Activated T-cell treated with anti-CD3 and anti-CD28 coated beads for 4 hours (primary cell): ENCODE measurements around the gene CSRNP3.

Source experiments
- DNase-seq: peaks from one replicate; pipeline ENCODE4 v3.0.0-alpha.2; 2020

CSRNP3 gene

DNA sequence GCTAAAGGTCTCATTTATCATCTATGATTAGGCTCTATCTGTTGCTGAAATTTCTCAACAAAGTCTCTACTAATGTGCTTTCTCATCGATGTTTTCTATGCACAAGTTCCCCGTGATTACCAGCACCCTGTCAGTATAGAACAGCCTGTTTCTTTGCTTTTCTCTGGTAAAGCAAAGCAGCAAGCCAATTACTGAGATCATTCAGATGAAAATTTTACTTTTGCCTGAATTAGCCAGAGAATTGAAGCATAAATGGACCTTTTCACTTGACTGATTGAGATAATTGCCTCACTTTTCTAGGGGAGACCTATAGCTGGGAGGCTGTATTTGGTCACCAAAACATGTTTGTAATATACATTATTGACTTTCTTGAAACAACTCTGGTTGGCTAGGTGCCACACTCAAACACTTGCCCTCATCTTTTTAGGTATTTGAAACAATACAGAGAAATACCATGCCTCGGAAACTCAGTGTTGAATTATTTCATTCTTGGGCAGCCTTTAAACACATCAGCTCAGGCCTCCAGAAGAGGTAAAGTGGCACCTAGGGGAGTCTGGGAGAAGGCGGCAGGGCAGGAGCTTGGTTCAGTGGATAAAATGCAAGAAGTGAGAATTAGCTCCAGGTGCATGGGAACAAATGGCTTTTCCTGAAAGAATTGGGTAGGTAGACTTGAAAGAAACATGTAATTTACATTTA lies 228.4 kb downstream of the CSRNP3 start:
- DNase-seq: no peak

DNA sequence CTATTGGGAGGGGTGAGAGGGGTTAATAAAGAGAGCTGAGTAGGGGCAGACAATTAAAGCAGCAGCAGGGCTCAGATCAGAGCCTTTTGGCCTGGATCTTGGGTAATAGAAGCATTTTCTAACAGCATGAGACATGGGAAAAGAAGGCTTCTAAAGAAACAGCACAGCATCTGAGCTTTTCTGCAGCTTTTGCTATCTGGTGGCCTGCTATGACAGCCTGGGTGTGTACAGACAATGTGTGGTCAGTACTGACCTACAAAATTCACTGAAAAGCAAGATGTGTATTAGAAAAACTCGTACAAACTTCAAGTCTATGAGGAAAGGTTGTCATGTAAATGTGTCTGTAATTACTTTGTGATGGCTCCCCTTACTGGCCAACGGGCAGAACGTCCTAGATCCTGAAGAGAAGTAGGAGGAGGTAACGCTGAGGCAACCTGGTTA lies 229.0 kb downstream of the CSRNP3 start:
- DNase-seq: no peak

DNA sequence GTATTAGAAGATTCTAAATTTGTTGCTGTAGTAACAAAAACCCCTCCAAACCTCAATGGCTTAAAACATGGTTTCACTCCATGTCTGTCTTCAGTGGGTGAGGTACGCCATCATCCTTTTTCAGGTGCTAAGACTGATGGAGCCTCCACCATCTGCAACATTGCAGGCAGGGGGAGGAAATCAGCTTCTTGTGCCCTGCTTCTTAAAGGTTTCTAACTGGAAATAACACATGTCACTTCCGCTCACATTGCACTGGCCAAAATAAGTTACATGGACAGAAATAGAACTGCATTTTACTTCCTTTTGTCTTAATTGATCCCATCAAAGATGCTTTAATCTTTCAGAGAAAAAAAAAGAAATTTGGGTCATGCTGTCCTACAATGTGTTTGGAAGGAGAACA lies 230.4 kb downstream of the CSRNP3 start:
- no peak for DNase-seq

DNA sequence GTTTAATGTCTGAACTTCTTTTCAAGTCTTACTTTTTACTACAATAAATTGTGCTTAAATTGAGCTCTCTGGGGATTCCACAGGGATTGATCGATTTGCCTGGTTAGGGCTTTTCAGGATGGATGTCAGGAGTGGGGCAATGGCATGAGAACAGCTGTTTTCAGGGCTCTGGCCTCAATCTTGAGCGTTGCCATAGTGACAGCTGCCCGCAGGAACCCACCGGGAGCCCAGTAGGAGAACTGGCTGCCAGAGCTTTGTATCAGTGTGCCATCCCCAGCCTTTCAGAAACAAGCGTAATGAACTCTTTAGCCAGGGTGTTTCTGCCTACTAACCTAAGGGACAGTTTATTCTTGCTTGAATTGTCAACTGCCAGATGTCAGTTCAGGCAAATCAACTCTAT lies 231.0 kb downstream of the CSRNP3 start:
- no peak for DNase-seq

DNA sequence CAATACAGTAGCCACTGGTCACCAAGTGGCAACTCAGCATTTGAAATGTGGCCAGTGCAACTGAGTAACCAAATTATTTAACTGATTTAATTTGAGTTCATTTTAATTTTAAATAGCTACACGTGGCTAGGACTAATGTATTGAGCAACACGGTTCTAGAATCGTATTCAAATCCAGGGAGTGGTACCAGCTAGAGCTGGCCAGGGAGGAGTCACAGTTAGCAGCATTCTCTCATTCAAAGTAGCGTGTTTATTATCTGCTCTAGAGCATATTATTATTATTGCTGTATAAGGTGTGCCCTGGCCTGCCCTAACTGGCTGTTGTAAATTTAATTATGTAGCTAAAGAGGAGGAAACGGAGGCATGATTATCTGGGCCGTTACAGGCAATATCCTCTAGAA lies 231.6 kb downstream of the CSRNP3 start:
- DNase-seq: no peak

DNA sequence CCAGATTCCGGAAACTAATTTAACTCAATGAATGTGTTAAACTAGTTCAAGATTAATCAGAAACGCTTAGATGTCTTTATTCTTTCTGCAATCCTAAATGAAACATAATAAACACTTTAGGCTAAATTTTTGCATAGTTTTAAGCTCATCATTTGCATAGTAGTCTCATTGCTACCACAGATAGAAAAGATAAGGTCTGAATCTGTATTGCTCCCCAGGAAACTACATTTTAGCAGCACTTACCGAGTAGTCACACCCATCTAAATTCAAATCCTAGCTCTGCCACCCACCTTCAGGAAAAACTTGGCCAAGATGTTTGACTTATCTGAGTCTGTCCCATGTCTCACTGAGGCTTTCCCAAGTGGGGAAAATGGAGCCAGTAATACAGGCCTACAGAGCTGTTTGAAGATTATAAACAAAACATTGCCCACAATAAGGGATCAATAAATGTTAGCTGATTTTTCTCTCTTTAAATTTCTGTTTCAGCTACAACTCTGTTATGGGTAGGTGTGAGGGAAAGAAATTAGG lies 237.5 kb downstream of the CSRNP3 start:
- no peak for DNase-seq

DNA sequence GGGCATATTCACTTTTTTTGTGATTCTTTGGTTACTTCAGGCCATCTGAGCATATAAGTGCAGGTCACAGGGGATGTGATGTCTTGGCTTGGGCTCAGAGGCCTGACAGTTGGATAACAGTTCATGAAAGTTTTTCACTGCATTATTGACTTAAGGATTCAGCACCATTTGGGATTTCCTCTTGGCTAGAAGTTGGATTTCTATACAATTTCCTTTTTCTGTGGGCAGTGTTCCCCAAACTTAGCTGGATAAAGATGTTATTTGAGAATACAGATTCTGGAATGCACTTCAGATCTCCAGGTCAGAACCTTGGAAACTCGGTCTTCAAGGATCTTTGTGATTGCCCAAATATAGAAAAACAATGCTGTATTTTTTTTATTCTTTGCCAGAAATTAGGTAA lies 246.6 kb downstream of the CSRNP3 start:
- no peak for DNase-seq

DNA sequence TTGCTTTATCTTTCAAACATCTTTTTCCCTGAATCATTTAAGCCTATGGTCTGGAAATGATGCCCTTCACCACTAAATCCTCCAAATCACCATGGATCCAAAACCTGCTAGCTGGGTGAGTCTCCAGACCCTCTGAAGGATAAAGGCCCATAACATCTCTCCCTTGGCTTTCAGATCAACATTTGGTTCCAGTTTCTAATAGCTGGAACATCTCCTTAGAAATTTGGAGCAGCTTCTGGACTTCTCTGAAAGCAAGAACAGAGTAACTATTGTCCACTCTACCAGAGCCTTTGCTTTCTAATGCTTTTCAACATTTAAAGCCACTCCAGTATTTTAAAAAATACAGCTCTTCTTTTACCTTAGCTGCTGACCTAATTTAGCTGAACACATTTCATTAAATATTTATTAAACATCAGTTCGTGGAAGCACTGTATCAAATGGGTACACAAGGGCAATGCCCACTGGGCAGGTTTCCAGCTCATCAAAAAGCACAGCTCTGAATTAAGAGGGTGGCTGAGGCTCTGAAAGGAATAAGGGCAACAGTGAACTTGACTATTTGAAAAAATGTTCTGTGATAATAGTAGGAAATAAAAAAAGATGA lies 249.2 kb downstream of the CSRNP3 start:
- DNase-seq: no peak

DNA sequence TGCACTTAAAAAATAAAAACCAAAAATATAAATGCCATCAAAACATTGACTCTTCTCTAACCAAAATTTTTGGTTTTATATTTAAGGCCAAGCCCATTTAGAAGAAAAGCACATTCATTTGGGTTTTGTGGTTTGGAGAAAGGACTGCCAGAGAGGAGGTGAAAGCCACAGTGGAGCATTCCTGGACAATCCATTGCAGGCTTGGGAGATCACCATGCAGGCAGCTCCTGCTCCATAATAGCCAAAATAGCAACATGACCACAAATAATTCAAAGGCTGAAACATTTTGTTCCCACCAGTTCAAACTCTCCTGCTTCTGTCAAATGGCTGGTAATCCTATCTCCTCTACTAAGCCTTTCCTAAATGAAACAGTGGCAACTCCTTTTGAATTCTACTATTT lies 251.0 kb downstream of the CSRNP3 start:
- DNase-seq: no peak

DNA sequence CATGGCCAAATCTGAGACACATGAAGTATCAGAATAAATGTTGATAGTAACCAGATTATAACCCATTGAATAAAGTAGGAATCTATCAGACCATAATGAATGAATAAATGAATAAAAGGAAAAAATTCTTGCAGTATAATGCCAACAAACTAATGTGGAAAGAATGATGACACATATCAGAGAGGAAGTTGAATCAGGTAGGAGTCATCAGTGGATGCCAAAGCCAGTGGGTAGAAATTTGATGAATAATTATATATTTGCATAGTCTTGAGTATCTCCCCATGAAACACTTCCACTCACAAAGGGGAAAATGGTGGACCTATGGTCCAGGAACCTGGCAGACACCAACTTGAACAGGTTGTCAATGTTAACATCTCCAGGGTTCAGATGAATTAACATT lies 255.9 kb downstream of the CSRNP3 start:
- no peak for DNase-seq
